Stimulated activated CD4-positive, alpha-beta T cell treated with anti-CD3 and anti-CD28 coated beads, Interleukin-15, amount 100 ng/mL, for 1 hour (primary cell): Measurements from ENCODE around the gene IRF6.

Experiments used
- DNase-seq, 2 donors: peaks; one replicate each; pipeline ENCODE4 v3.0.0-alpha.2; 2020; ENCODE audit warnings: low read depth in 1 of 2, low spot score in 1 of 2

Gene IRF6

GRCh38 chr1:209805875-209806760, at the start of gene IRF6:
IRF6 (minus strand) TSS chr1:209806142; CDS start chr1:209801413, 4,729 bp downstream.
- DNase-seq: peak; percentile 29 to 58

DNA sequence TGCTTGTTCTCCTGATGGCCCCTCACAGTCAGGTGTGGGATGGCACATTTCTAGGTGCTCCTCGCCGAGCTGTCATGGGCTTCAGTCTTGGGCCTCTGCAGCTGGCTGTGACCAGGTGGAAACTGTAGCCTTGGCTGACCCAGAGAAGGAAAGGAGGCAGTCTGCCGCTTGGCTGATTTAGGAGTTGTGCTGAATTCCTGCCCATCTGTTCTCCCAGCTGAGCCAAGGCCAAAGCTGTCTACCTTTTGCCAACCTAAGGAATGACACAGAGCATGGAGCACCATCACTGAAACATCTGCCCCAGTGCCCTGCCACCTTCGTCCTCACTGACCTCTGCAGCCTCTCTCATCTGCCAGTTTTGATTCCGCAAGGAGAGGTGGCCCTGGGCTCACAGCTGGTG, 49.7 kb upstream of the IRF6 start:
- no peak for DNase-seq

GRCh38 chr1:209855006-209855405, 49.1 kb upstream of the IRF6 start:
- no peak for DNase-seq

- DNase-seq: no peak
Measured at GRCh38 chr1:209854196-209854595, 48.3 kb upstream of the IRF6 start.

GRCh38 chr1:209853676-209854075, 47.7 kb upstream of the IRF6 start:
- DNase-seq: no peak

GRCh38 chr1:209850342-209850979, 44.5 kb upstream of the IRF6 start:
- no peak for DNase-seq

- no peak for DNase-seq
Measured at GRCh38 chr1:209849388-209849787, 43.4 kb upstream of the IRF6 start.

DNA sequence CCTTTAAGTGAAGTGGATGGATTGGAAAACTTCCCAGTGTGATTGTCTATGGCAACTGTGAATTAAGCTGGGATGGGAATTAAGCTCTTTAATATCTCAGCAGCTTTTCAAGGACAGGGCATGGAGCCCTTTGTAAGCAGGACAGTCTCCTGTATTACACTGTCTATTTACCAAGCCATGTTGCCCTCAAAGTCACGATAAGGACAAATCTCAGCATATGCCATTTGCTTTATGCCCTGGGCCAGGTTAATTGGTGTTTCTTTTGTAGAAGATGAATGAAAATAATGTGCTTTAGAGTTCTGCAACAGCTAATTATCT, 39.4 kb upstream of the IRF6 start:
- DNase-seq: no peak

DNA sequence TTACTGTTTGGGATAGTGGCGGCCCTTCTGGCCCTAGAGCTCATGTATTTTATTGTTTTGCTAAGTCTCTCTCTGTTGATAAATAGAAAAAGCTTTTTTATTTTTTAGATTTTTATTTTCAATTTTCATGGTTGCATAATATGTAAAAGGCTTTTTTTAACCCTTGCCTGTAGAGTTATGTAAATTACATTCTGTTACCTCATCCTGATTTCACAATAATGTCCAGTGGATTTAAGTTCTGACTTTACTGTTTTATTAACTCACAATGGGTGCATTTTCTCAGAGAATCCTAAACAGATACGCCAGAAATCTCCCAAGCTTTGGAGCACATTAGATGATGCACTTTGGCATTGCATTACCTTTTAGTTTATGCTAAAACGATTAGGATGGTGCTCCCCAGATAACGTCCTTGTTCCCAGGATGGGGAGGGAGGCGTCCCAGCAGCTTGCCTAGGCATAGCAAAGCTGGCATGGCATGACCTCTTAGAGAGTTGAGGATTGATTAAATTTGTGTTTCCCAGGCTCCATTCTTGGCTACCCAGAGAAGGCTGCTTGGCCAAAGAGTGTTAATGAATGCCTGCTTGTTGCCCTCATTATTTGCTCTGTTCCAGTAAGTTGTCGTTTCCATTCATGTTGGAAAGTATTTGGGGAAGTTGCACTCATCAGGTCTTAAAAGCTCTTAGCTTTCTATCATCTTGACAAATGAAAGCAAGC, 38.9 kb upstream of the IRF6 start:
- no peak for DNase-seq

DNA sequence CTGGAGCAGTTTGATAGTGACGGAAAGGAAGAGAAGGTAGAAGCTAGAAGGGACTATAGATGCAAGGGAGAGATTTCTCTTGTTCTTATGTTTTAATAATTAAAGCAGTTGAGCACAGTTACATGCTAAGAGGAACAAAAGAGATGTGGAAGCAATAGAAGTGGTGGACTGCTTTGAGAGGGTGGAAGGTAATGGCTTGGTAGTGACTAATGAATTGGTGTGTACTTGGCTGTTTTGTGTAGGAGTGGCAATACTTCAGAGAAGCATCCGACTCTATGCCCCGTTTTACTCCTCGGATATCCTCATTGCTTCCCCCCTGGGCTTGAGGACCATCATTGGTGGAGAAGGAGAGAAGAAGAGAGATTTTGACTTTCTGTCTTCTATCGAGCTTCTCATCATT, 34.7 kb upstream of the IRF6 start:
- no peak for DNase-seq

GRCh38 chr1:209839875-209840546, 34.1 kb upstream of the IRF6 start:
- DNase-seq: no peak

DNA sequence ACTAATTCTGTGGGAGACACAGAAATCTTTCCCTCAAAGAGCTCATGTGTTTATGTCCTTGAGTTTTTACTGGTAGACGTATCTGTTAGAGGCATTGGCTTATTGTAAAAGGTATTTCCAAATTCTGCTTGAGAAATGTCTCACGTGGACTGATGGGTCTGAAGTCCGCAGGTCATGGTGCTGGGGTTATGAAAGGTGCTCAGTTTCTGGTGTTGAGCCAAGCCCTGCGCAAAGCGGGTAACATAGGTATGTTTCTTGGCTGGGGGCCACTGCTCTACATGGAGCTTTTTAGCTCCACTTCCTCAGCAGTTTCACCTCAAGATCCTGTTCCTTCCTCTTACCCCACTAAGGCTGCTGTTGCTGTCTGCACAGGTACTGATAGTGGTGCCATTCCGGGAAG, 32.6 kb upstream of the IRF6 start:
- no peak for DNase-seq

GRCh38 chr1:209837671-209838070, 31.7 kb upstream of the IRF6 start:
- DNase-seq: no peak

DNA sequence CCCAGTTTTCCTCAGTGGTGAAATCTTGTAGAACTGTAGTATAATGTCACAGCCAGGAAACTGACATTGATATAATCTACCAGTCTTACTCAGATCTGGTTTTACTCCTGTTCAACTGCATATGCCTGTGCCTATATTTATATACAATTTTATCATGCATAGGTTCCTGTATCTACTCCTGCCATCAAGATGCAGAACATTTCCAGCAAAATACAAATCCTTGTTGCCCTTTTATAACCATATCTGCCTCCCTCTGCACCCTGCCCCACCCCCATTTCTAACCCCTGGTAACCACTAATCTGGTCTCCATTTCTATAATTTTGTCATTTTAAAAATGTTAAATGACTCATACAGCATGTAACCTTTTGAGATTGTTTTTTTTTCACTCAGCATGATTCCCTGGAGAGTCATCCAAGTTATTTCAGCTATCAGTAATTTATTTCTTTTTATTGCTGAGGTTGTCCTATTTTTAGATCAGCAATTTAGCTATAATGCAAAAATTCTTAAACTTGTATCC, 29.9 kb upstream of the IRF6 start:
- no peak for DNase-seq

DNA sequence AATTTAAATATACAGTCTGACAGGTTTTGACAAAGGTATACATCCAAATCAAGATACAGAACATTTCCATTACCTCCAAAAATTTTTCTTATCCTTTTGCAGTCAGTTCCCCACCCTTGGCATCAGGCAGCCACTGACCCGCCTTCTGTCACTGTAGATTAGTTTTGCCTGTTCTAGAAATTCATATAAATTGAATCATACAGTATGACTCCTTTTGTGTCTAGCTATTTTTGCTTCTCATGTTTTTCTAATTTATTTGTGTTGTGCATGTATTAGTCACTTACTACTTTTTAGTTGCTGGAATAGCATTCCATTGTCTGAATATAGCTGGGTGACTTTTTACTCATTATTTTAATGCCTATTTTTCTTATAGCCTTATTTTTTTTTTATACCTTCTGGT, 25.7 kb upstream of the IRF6 start:
- DNase-seq: no peak

DNA sequence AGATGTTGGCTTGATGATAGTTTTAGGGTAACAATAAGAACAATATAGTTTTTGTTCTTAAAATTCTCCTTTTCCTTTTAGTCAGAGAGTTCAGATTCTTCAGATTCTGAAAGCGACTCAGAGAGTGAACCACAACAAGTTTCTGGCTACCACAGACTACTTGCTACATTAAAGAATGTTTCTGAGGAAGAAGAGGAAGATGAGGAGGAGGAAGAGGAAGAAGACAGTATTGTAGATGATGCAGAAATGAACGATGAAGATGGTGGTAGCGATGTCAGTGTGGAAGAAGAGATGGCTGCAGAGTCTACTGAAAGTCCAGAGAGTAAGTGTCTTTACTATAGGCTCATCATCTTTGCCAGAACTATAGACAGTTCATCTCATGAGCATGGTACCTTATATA, 24.8 kb upstream of the IRF6 start:
- DNase-seq: no peak

DNA sequence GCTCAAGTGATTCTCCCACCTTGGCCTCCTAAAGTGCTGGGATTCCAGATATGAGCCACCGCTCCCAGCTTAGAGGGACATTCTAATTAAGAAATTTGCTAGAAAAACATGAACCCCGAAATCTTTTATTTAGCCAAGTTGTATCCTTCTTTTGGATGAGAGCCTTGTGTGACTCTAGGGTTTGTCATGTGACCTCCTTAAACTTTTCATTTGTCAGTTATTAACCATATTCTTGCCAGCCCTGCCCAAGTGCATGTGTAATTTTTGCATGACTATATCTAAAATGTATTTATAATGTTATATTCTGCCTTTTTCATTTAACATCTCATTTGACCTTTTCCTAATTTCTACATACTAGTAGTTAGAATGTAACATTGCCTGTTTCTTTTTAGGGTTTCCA, 23.8 kb upstream of the IRF6 start:
- no peak for DNase-seq

GRCh38 chr1:209827384-209828262, 21.7 kb upstream of the IRF6 start, which contains the start of gene UTP25:
UTP25 (plus strand) TSS chr1:209827972; CDS start chr1:209828064, 92 bp downstream.
- DNase-seq: peak; percentile 80 to 84

GRCh38 chr1:209825591-209826434, 19.9 kb upstream of the IRF6 start:
- no peak for DNase-seq
